Measurements from ENCODE around the gene GNPAT. TPM values are rescaled to one million over a fixed set of nuclear protein-coding genes. Genes with fewer than 3 reads are reported as not detected.

GNPAT gene
- total and polyA plus RNA-seq, 2 of the 8 experiments (the other 6 are each of a cell fraction or from before 2014, with no cell fraction given), result 22.9 to 47.4 TPM

DNA sequence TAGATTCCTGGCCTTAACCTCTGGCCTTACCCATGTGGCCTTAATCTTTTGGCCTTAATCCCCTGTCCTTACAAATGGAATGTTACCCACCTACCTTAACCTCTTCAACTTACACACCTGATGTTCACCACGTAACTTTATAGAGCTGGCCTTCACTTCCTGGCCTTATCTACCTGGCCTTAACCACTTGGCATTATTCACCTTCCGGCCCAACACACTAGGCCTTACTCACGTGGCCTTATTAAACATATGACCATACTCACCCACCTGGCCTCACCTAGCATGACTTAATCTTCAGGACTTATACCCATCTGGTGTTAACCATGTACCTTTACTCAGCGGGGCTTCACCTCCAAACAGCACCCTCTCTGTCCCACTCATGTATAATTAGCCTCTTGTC, 54.9 kb downstream of the GNPAT start (continued):
- TF ChIP-seq, protein P1, sequence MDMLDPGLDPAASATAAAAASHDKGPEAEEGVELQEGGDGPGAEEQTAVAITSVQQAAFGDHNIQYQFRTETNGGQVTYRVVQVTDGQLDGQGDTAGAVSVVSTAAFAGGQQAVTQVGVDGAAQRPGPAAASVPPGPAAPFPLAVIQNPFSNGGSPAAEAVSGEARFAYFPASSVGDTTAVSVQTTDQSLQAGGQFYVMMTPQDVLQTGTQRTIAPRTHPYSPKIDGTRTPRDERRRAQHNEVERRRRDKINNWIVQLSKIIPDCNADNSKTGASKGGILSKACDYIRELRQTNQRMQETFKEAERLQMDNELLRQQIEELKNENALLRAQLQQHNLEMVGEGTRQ (IDR thresholded peaks at IDR 0.05; ENCODE audit: low read length), result no peak
- TF ChIP-seq RXRA (IDR thresholded peaks at IDR 0.05; ENCODE audit: insufficient read depth, low read depth, low read length) (no peak), HDAC2 (IDR thresholded peaks at IDR 0.05; ENCODE audit: borderline replicate concordance in 1 of 2, low read depth in 2 of 2, low read length in 2 of 2) (no peak)
- TF ChIP-seq, protein P2, sequence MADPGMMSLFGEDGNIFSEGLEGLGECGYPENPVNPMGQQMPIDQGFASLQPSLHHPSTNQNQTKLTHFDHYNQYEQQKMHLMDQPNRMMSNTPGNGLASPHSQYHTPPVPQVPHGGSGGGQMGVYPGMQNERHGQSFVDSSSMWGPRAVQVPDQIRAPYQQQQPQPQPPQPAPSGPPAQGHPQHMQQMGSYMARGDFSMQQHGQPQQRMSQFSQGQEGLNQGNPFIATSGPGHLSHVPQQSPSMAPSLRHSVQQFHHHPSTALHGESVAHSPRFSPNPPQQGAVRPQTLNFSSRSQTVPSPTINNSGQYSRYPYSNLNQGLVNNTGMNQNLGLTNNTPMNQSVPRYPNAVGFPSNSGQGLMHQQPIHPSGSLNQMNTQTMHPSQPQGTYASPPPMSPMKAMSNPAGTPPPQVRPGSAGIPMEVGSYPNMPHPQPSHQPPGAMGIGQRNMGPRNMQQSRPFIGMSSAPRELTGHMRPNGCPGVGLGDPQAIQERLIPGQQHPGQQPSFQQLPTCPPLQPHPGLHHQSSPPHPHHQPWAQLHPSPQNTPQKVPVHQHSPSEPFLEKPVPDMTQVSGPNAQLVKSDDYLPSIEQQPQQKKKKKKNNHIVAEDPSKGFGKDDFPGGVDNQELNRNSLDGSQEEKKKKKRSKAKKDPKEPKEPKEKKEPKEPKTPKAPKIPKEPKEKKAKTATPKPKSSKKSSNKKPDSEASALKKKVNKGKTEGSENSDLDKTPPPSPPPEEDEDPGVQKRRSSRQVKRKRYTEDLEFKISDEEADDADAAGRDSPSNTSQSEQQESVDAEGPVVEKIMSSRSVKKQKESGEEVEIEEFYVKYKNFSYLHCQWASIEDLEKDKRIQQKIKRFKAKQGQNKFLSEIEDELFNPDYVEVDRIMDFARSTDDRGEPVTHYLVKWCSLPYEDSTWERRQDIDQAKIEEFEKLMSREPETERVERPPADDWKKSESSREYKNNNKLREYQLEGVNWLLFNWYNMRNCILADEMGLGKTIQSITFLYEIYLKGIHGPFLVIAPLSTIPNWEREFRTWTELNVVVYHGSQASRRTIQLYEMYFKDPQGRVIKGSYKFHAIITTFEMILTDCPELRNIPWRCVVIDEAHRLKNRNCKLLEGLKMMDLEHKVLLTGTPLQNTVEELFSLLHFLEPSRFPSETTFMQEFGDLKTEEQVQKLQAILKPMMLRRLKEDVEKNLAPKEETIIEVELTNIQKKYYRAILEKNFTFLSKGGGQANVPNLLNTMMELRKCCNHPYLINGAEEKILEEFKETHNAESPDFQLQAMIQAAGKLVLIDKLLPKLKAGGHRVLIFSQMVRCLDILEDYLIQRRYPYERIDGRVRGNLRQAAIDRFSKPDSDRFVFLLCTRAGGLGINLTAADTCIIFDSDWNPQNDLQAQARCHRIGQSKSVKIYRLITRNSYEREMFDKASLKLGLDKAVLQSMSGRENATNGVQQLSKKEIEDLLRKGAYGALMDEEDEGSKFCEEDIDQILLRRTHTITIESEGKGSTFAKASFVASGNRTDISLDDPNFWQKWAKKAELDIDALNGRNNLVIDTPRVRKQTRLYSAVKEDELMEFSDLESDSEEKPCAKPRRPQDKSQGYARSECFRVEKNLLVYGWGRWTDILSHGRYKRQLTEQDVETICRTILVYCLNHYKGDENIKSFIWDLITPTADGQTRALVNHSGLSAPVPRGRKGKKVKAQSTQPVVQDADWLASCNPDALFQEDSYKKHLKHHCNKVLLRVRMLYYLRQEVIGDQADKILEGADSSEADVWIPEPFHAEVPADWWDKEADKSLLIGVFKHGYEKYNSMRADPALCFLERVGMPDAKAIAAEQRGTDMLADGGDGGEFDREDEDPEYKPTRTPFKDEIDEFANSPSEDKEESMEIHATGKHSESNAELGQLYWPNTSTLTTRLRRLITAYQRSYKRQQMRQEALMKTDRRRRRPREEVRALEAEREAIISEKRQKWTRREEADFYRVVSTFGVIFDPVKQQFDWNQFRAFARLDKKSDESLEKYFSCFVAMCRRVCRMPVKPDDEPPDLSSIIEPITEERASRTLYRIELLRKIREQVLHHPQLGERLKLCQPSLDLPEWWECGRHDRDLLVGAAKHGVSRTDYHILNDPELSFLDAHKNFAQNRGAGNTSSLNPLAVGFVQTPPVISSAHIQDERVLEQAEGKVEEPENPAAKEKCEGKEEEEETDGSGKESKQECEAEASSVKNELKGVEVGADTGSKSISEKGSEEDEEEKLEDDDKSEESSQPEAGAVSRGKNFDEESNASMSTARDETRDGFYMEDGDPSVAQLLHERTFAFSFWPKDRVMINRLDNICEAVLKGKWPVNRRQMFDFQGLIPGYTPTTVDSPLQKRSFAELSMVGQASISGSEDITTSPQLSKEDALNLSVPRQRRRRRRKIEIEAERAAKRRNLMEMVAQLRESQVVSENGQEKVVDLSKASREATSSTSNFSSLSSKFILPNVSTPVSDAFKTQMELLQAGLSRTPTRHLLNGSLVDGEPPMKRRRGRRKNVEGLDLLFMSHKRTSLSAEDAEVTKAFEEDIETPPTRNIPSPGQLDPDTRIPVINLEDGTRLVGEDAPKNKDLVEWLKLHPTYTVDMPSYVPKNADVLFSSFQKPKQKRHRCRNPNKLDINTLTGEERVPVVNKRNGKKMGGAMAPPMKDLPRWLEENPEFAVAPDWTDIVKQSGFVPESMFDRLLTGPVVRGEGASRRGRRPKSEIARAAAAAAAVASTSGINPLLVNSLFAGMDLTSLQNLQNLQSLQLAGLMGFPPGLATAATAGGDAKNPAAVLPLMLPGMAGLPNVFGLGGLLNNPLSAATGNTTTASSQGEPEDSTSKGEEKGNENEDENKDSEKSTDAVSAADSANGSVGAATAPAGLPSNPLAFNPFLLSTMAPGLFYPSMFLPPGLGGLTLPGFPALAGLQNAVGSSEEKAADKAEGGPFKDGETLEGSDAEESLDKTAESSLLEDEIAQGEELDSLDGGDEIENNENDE (IDR thresholded peaks at IDR 0.05; ENCODE audit: insufficient replicate concordance, low read length), result no peak
